GOT3 (cell line): ENCODE data around the gene MOSMO.

ENCODE experiments used
- DNase-seq: peaks from one replicate; lab custom pipeline; 2025; ENCODE audit warnings: mixed read lengths; lab: John Stamatoyannopoulos, UW

Gene MOSMO

DNA sequence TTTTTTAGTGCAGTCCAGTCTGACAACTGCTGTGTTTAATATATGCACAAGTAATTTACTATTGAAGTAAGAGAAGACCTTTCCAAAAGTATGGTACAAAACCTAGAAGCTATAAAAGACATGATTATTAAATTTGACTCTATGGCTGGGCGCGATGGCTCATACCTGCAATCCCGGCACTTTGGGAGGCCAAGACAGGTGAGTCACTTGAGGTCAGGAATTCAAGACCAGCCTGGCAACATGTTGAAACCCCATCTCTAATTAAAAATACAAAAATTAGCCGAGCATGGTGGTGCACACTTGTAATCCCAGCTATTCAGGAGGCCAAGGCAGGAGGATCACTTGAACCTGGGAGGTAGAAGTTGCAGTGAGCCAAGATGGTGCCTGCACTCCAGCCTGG, 43.1 kb downstream of the MOSMO start:
- DNase-seq = no peak

DNA sequence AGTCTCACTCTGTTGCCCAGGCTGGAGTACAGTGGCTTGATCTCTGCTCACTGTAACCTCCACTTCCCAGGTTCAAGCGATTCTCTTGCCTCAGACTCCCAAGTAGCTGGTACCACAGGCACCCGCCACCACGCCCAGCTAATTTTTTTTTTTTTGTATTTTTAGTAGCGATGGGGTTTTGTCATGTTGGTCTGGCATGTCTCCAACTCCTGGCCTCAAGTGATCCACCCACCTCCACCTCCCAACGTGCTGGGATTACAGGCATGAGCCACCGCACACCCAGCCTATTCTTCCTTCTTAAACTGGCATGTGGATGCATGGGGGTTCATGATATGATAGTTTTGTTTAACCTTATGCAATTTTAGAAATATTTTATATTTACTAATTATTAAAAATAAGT, 45.1 kb downstream of the MOSMO start:
- DNase-seq = no peak

DNA sequence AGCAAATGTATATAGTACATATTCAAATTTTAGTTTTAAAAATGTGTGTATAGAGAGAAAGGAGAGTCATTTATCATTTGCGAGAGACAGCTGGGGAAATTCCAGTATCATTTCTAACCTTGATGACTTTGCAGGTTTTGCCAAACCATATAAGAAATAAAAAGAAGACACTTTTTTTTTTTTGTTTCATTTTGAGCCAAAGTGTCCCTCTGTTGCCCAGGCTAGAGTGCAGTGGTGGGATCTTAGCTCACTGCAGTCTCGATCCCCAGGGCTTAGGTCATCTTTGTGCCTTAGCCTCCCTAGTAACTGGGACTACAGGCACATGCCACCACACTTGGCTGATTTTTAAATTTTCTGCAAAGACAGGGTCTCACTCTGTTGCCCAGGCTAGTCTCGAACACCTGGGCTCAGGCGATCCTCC, 46.0 kb downstream of the MOSMO start:
- no peak for DNase-seq

DNA sequence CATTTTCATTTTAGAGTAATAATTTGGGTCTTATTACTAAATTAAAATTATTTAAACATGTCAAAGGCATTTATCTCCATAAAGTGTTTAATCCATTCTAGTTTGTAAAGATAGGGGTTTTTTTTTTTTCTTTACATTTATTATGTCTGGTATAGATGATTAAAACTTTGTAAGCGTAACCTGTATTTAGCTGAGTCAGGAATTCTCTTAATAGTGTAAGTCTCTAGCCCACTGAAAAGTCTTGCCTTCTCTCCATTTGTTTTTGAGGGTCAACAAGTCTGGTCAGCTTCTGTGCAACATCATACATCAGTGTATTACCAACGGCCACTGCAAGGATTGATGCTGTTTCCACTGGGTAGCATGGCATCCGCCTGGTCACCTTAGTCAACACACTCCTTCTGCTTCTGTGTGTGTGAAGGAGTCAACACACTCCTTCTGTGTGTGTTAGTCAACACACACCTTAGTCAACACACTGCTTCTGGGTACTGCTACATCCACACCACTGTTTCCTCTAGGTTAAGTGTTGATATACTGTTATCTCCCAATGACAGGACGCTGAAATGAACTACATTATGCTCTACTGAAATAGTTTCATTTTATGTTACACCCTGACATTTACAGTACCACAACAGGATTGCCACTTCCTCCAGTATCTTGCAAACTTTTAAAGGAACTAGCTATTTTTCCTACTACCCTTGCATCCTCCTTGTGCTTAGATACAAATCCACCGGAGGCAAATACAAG, 47.1 kb downstream of the MOSMO start:
- no peak for DNase-seq

DNA sequence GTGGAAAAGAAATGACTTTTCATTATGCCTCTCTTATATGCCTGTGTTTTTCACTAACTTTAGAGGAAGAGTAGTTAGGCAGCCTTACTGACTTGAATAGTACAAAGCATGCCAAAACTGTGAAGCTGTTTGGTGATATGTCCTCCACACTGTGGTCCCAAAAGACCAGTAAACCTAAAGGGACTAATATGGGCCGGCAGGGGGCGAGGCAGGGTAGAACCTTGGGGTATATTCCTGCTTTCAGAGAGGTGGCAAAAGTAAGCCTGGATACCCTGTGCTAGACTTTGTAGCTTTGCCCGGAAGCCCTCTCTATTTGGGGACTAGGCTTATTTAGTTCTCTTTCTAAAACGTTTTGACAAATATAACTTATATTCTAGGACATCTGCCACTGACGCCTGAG, 48.0 kb downstream of the MOSMO start:
- DNase-seq = no peak

DNA sequence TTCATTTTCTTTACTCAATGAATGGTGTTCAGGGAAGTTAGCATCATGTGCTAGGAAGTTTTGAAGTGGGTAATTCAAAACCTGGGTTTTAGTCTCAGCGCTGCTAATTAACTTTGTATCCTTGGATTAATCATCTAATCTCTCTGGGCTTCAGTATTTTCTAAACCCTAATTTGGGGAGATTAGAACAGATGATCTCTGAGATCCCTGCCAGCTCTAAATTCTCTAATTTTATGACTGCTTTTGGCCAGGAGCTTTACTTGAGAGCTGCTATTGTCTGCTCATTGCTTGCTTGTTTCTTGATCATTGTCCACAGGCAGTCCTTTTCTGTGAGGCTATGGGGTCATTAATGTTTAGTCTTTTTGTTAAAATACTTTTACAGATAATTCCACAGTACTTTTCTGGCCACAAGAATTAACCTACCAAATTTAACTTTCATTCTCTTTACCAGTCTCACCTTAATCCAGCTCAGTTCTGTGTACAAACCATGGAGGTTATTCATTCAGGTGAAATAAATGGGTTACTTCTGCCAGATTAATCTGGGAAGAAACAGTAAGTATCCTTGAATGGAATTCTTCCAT, 56.1 kb downstream of the MOSMO start:
- no peak for DNase-seq

DNA sequence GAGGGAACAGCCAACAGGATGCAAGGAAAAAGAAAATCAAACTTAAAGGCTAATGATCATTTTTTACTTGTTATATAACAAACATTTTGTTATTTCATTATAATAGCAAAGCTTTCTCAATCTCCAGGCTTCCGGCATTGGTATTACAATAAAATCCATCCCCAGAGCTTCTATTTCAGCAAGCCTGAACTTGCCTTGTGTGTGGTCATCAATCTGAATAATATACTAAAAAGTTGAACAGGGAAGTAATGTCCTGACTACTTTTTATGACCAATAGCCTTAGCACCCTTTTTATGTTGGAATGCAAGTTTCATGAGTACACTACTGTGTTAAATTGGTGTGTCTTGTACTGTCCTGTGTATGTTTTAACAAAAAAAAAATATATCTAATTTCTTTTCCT, 57.3 kb downstream of the MOSMO start:
- DNase-seq = no peak

DNA sequence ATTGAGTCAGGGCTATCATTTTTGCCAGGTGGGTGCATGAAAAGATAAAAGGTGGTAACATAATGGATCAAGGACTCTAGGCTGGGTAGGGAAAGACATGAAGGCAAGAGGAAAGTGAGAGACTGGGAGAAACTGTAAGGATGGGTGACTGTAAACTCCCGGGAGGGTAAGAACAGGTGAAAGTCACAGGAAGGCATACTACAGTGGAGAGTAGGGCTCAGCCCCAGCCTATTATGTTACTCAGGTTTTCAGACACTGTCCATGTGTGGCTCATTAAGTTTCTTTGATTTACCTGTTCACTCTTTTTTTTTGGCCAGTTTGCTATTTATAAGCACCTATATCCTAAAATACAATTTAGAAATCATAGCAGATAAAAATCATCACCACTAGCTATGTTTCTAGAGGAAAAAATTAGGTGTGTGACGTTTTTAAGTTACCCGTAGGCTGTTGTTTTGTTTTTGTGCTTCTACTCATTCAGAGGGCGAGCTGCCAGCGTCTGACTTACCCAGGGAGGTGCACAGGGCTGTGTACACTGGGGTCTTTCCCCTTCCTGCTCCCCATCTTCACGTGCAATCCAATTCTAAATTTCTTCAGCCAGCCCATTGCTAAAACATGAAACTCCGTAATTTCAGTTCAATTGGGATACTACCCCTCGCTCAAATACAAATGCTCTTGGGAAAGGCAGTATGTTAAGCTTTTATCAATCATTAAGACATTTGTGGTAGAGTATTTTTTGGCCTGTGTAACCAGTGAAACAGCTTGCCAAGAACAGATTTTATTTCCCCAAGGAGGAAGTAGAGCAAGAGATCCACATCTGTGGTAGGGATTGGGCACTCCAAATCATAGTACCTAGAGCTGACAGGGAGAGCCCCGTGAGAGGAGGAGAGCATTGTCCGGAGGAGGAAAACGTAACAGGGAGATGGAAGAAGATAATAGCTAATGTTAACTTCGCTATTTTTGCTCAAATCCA, 62.7 kb downstream of the MOSMO start:
- no peak for DNase-seq

DNA sequence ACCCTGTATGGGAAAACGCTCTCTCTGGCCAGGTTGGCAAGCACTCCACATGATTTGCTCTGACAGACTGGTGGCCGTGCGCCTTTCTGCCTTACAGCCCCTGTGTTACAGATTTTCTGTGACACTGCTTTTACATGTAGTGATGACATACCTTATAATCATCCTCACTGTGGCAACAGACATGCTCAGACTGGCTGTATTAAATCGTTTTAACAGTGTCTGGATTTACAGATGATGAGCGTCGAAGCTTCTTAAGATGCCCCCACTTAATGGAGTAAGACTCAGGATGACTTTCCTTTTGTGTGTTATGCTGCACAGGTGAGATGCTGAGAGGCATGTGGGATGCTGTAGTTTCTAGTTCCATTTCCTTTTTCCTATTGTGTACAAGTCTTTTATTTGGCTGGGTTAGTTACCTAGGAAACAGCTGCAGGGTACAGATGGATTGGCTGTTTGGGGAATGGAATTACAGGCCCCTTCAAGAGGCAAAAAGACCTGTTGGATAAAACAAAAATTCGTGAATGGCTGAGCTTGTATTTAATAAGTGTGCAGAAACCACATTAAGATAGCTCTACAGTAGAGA, 63.5 kb downstream of the MOSMO start:
- DNase-seq = no peak

DNA sequence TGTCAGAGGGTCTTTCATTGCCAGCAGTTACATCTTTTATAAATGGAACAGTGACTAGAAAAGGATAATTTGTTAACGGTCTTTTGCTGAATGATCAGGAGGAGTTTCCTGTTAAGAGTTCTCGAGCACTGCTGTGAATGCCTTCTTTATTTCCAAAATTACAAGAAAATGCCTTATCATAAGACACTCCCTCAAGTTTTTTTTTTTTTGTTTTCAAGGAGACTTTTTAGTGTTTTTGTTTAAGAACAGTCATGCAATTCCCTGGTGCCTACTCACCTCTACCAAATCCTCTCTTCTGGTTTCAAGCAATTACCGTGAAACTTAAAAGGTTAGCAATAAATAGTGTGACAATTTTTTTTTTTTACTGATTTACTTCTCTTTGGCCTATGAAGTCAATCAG, 65.4 kb downstream of the MOSMO start:
- DNase-seq = no peak

DNA sequence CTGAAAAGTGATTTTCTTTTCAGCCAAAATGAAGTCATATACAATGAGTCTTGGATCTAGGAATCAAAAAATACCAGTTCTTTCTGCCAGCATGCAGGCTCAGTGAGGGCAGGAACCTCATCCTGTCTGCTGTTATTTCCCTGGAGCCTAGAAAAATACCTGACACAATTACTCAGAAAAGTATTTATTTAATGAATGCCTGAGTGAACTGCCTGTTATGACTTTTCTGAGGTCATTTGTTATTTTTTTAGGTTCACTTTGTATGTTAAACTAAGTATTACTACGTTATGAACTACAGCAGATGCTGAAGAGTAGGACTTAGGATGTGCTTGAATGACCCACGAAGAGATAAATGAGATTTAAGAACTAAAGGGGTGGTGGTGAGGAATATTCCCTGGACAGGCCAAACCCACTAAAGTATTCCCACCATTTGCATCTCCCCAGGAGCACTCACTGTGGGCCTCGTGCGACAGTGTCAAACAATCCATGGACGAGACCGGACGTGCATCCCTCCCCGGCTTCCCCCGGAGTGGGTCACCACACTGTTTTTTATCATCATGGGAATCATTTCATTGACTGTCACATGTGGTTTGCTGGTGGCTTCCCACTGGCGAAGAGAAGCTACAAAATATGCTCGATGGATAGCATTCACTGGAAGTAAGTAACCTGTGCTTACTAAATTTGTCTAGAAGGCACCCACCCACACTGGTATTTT, 67.3 kb downstream of the MOSMO start:
- DNase-seq = no peak

DNA sequence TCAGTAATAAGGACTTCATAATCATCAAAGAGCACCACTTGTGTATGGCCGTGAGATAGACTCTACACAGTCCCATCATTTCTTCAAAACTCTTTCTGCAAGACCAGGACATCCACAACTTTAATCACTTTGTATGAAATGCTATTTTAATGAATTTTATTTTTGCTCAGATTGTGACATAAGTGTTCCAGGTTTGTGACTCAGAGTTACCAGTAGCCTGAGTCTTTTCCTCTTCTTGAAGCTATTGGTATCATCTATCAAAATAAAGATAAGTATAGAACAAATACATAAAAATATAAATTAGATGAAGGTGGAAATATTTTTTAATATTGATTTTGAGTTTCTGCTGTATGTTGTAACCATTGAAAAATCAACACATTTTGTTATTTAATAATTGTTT, 67.9 kb downstream of the MOSMO start:
- no peak for DNase-seq

DNA sequence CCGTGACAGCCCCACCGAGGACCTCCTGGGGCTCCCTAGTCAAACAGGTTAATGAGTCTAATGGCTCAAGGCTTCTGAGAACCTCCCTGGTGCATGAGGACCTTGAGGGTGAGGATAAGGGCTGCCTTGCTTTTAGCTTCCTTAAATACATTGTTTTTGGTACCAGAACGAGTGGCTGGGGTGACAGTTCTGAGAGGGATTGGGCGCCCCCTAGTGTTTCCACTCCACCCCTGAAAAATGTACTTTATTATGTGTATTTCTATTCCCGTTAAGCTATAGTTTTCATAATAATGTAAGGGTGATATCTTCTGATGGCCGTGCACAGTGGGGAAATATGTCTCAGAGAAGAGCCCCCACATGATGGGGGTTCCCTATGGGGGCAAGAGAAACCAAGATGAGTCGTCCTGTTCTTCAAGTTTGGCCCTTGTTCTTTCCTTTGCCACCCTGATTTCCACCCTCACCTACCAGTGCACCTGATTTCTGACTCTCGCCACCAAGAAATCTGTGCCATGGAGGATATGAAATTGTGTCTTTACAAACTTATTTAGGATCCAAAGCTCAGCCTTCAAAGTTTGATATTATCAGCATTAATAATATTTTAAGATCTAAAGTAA, 69.9 kb downstream of the MOSMO start:
- DNase-seq = peak; percentile 2

DNA sequence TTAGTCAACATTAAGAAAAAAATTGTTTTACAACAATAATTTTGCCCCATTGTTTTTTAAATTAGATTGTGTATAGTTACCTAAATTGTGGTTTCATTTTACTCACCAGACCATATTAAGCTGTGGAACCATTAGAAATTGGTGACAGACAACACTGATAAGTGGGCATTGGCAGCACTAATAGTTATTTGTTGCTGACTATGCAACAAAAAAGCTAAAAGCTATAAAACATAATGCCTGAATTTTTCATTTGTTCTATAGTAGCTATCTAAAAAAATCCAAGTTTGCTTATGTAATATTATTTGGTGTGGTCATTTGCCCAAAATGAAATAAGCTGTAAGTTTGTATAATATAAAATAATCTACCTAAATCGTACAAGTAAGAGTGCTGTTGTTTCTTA, 70.7 kb downstream of the MOSMO start:
- DNase-seq = no peak

DNA sequence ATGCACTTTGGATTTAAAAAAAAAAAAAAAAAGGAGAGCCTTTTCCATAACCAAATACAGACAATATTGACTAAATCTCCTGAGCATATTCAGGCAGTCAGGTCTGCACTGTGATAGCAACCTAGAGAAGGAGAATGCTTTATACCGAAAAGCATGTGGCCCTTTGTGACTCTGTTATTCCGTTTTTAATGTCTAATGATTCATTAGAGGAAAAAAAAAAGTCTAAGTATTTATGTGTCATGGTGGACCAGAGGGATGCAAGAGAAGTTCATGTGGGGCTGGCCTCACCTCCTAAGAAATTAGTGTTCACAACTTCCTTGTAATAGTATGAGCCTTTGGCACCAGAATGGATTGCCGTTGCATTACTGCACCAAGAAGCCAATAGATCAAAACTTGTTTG, 73.1 kb downstream of the MOSMO start:
- no peak for DNase-seq

DNA sequence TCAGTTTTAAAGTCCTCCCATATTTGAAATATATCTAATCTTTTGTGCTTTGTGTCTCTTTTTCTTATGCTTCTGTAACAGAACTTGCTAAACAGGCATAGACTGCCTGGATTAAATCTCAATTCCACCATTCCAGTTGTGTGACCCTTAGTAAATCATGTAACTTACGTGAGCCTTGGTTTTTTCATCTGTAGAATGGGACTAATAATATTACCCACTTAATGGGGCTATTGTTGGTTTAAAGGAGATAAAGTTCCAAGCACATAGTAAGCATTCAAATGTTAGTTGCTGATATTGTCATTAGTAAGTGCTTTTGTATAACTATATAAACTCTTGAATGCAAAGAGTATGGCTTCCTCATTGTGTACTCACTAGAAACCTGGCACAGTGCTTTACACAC, 78.5 kb downstream of the MOSMO start:
- DNase-seq = no peak

DNA sequence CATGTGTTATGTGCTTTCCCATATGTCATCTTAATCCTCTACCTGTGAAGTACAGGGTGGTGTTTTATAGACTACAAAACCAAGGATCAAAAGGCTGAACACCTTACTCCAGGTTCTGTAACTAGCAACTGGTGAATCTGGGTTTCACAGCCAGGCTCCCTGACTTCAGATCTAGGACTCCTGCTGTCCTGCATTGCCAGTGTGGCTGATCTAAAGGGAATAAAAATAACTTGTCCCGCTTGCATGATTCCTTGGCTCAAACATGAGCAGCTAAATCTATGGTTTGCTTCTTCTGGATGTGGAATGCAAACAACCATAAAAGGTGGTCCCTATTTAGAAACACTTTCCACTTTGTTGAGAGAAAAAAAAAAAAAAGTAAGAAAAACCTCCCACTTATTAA, 80.7 kb downstream of the MOSMO start:
- no peak for DNase-seq

DNA sequence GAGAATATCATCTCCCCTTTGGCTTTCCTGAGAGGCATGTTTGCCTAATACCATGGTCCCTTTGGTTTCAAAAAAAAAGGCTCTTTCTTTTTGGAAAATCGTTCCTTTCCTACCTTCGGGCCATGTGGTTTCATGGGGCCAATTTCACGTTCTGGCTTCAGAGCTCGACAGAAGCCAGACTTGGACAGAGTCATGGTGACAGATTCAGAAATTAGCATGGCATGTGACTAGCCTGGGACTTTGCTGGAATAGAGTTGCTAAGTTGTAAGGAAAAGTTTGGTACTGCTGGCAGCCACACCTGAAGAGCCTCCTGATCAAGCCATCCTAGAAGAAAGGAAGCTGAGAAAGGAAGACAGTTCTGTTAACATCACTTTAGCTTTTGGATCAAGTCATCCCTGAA, 82.0 kb downstream of the MOSMO start:
- DNase-seq = no peak

DNA sequence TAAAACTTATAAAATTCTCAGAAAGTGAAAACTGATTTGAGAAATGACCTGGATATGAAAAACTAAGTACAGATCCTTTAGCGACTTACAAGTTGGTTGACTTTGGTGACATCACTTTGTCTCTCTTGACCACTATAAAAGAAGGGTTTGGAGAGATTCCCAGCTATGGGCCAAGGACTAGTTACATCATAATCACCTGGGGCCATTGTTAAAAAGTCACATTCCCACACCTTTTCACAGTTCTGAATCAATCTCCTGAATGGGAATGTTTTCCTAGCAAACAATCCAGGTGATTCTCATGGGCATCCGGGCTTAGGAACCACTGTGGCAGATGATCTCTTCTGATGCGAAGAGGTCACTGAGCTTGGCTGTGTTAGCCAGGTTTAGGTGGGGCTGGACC, 83.8 kb downstream of the MOSMO start:
- no peak for DNase-seq

DNA sequence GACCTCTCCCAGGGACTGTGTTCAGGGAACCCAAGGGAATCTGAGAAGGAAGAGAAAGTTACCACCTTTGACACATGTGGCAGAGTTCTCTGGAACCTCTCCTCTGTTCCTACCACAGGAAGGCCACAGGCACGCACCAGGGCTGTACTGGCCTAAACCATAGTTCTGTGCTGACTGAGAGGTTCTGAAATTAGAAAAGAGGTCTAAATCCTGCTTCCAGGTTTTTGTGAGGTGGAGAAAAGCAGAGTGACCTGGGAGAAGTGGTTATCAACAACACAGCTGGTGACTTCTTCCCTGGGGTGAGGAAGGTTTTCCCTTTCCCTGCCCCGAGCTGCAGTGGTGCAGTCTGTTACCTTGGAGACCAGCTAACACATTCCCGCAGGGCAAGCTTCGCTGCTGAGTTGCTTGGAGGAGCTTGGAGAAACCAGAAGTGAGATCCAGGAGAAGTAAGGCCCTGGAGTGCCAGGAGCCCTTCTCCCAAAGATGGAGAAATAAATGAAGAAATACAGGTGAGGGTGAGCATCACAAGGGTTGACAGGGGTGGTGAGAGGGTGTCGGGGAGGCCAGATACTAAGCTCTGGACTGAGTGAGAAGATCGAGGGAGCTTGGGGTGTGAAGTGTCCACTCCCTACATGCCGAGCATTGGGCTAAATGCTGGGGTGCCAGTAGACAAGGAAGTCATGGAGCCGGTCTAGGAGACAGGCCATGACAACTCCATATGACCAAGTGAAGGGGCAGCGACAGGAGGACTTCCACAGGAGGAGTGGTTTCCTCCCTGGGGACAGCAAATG, 84.4 kb downstream of the MOSMO start, which contains the start of gene VWA3A:
TSS of gene VWA3A (plus strand) at position 399 of the 791 bp plus-strand sequence. CDS start at position 496, 97 bp downstream.
- peak; percentile 4 for DNase-seq
